RWPE1 (cell line): ENCODE measurements around the gene HSD17B12.

Experiments used
- CTCF ChIA-PET: fragments of 350-600 bp; sonication (Branson Sonifier 250); formaldehyde crosslinking; extraction: SDS; loops from one replicate; lab custom pipeline; 2021; lab: Yijun Ruan, JAX
- POLR2A ChIA-PET: fragments of 400-600 bp; formaldehyde crosslinking; extraction: SDS; loops from one replicate; lab custom pipeline; 2020; ENCODE audit warnings: antibody characterized with exemption; ENCODE audit not compliant: low non-redundant PET; lab: Yijun Ruan, JAX
- DNase-seq: peaks from one replicate; pipeline ENCODE4 v3.0.0; 2012; ENCODE audit warnings: low spot score
- H3K27ac ChIP-seq: fragments of 450-650 bp; 2 replicates; pipeline ENCODE4 v1.5.1; 2017
- CTCF ChIP-seq: fragments of 450-650 bp; conservative IDR thresholded peaks from 2 replicates; pipeline ENCODE4 v1.5.1; 2017; ENCODE audit warnings: low read depth, mild to moderate bottlenecking

The HSD17B12 gene

GRCh38 chr11:43735961-43736360, 55.4 kb downstream of the HSD17B12 start:
- no peak for DNase-seq
- ChIA-PET CTCF (no interaction called here), POLR2A (no interaction called here)
- no peak for TF ChIP-seq CTCF
- H3K27ac ChIP-seq: no peak overlapping the region

GRCh38 chr11:43736502-43737200, 56.1 kb downstream of the HSD17B12 start:
- ChIA-PET CTCF (no interaction called here), POLR2A (no interaction called here)

GRCh38 chr11:43737201-43737590, 56.7 kb downstream of the HSD17B12 start:
- H3K27ac ChIP-seq: no peak overlapping the region
- ChIA-PET POLR2A (no interaction called here), CTCF (no interaction called here)
- DNase-seq: no peak
- no peak for TF ChIP-seq CTCF

More at GRCh38 chr11:43736502-43737200, 56.1 kb downstream of the HSD17B12 start:
- no peak overlapping the region for H3K27ac ChIP-seq
- TF ChIP-seq CTCF: no peak
- DNase-seq: no peak

- POLR2A ChIA-PET: no interaction called here
- DNase-seq: peak; percentile 32
- CTCF ChIA-PET: interaction anchor here (1.1 kb wide), 1 partner anchor 87 kb away, joined by 4 read pairs; no protein-coding TSS in a partner anchor
These were observed 58.3 kb downstream of the HSD17B12 start for GRCh38 chr11:43738600-43739409.

GRCh38 chr11:43746670-43747069, 66.1 kb downstream of the HSD17B12 start:
- CTCF ChIA-PET: interaction anchor here (0.6 kb wide), 1 partner anchor 158 kb away, joined by 5 read pairs; no protein-coding TSS in a partner anchor
- POLR2A ChIA-PET: no interaction called here

More at GRCh38 chr11:43738600-43739409, 58.3 kb downstream of the HSD17B12 start:
- H3K27ac ChIP-seq: no peak overlapping the region
- TF ChIP-seq CTCF: no peak

More at GRCh38 chr11:43746670-43747069, 66.1 kb downstream of the HSD17B12 start:
- DNase-seq: no peak
- TF ChIP-seq CTCF: no peak
- no peak overlapping the region for H3K27ac ChIP-seq
